NCI-H2029 (cell line): ENCODE data around the gene ARHGAP44.

Source experiments
- DNase-seq: peaks from one replicate; lab custom pipeline; 2025; lab: John Stamatoyannopoulos, UW

ARHGAP44 gene

DNA sequence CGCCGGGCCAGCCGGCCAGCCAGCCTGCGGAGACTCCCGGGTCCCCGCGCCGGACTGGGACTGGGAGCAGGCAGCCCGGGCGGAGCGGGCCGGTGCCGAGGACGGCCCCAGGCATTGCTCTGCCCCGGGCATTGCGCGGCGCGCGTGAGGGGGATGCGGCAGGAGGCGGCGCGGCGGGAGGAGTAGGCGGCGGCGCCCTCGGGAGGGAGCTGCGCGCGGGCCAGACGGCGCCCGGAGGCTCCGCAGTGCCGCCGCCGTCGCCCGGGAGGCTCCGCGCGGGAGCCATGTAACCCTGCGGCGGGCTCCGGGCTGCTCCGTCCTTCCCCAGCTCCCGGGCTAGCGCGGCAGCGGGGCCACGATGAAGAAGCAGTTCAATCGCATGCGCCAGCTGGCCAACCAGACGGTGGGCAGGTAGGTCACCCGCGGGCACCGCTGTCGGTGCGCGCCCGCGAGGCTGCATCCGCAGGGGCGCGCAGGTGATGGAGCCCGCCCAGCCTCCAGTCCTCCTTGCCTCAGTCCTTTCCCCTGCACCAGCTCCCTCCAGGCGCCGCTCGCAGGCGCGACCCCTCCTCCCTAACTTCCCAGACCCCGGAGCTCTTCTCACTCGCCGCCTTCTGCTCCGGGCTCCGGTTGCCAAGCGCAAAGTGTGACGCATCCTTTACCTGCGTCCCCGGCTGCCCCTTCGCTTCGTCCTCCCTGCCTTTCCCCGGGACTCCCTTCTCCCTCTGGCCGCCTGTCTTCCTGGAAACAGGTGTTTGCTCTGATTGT is at the start of gene ARHGAP44:
ARHGAP44 (plus strand) TSS at position 18 of the 768 bp plus-strand sequence; CDS start at position 359, 341 bp downstream.
- DNase-seq, result no peak

DNA sequence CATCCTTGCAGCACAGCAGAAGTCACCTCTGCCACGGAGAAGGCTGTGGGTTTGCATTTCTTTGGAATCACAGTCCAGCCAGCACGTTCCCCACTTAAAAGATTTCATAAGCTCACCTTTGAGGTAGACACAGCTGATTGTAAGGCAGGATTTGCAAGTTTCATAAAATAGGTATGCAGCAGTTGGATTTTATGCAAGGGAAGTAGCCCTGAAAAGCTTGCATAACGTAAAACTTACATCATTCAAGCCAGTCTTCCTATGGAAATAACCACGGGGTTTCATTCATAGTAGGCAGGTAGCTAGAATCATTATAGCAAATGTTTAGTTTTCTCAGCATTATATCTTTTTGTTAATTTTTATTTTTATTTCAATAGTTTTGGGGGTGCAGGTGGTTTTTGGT is 49.8 kb upstream of the ARHGAP44 start:
- DNase-seq, result no peak

GRCh38 chr17:12743046-12743445 is 46.3 kb upstream of the ARHGAP44 start:
- no peak for DNase-seq

- no peak for DNase-seq
Observed at GRCh38 chr17:12744298-12744697, 45.0 kb upstream of the ARHGAP44 start.

DNA sequence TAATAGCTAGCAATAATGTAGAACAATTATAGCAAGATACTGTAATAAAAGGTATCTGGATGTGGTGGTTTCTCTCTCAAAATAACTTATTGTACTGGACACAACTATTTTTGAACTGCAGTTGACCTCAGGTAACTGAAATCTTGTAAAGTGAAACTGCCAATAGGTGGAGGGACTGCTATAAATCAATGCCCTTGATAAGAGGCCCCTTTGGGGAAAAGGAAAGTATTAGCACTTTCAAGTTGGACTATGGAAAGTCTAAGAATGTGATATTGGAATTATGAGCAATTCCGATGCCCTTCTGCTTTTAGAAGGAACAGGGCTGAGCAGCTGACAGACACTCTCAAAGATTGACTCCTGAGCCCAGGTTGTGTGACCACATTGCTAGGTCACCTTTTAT is 44.5 kb upstream of the ARHGAP44 start:
- DNase-seq, result no peak

DNA sequence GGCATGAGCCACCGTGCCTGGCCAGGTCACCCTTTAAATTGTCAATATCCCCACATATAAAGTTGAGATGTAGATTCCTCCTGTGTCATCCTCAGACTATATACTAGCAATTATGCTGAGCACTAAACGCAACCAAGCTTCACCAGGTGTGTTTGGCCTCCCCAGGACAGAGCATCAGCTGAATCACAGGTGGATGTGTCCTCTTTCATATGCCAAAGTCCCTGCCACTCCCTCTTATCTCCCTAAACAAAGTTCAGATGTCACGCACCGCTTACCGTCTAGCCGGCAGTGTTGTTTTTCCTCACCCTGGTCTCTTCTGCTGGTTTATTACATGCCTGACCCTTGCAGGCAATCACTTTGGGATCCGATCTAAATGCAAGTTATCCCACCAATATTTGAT is 43.8 kb upstream of the ARHGAP44 start:
- DNase-seq, result no peak

DNA sequence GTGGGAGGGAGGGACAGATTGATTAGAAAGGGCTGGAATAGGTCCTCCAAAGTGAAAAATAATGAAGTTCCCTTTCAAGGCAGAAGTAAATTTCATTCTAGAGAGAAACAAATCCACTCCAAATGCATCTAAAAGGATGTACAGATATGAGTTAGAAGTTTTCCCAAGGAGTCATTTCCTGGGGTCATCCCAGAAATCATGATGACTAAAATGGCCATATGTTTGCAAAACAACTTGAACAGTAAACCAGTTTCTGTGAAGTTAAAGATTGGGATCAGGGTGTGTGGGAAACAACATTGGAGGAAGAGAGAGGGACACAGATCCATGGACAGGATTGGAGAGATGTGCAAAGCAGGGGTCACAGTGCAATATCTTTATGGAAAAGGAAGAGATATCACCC is 32.5 kb upstream of the ARHGAP44 start:
- DNase-seq, result no peak

DNA sequence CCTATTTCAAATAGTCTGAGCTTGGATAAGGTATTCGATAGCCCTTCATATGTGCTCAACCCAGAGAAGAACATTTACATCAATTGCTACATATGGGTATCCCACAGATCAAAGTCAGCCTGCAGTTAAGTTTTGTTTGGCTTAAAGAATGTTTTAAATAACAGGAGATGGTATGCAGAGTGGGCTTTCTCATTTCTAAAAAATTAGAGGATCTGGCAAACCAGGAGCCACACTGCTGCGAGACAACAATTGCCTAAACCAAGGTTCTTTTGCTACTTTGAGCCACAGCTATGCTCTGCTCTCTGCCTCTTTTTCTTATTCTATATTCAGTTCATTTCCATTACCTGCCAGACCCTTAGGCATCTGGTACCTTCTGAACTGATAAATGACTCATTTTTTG is 30.2 kb upstream of the ARHGAP44 start:
- DNase-seq, result no peak

- DNase-seq, result no peak
Observed at GRCh38 chr17:12765548-12765947, 23.8 kb upstream of the ARHGAP44 start.

DNA sequence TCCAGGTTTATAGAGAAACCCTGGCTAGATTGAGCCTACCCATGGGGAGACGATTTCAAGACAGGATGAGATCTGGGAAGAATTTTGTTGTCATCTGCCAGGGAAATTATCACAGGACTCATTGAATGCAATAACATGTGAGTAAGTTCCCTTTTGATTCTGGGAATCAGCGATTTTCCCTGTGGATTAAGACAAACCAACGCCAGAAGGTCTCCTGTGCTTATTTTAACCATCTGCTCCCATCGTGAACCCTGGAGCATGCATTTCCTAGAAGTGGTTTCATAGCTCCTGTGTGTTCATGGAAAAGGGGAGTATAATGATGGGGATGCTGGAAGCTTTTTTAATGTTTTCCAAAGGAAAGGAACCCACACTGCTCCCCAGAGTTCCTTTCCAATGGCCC is 21.0 kb upstream of the ARHGAP44 start:
- DNase-seq, result no peak

DNA sequence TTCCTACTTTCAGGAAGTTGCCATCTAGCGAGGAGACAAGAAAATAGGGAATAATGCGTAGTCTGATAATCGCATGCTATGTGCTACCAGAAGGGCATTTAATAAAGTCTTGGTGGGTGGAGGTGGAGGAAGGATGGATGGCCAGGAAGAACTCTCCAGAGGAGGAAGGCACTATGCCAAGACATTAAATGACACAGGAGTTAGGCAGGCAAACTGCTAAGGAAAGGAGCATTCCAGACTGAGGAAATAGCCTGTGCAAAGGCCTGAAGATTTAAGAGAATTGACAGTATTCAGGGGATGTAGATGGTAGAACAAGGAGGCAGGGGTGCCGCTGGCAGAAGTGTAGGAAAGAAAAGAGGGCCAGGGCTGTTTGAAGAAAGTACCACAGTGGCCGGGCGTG is 19.3 kb upstream of the ARHGAP44 start:
- DNase-seq, result no peak

GRCh38 chr17:12773153-12773552 is 16.1 kb upstream of the ARHGAP44 start:
- DNase-seq, result no peak

DNA sequence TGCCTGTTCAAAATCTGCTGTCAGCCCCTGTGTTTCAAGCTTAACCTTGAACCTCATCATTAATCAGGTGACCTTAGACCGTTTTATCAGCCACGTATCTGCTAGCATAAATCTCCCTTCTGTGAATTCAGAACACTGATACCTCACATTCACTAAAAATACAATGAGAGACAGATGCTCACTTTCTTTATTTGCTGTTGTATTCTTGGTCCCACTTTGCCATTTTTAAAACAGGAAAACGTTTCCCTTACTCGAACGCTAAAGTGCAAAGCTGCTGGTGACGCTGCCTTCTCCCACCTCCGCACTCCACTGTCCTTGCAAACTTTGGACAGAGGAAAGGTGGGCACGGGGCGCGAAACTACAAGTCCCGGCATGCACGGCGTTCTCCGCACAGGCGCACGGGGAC is 220 bp upstream of the ARHGAP44 start:
- no peak for DNase-seq

- DNase-seq, result no peak
Observed at GRCh38 chr17:12790249-12791106, 1.2 kb downstream of the ARHGAP44 start.

- no peak for DNase-seq
Observed at GRCh38 chr17:12794919-12795532, 5.7 kb downstream of the ARHGAP44 start.

- DNase-seq, result no peak
Observed at GRCh38 chr17:12800855-12801365, 11.6 kb downstream of the ARHGAP44 start.

- no peak for DNase-seq
Observed at GRCh38 chr17:12806630-12807029, 17.3 kb downstream of the ARHGAP44 start.

DNA sequence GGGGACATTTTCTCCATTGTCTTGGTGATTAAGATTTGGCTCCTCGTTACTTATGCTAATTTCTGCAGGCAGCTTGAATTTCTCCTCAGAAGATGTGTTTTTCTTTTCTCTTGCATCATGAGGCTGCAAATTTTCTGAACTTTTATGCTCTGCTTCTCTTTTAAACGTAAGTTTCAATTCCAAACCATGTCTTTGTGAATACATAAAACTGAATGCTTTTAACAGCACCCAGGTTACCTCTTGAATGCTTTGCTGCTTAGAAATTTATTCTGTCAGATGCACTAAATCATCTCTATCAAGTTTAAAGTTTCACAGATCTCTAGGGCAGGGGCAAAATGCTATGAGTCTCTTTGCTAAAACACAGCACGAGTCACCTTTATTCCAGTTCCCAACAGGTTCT is 19.4 kb downstream of the ARHGAP44 start:
- DNase-seq, result no peak

- no peak for DNase-seq
Observed at GRCh38 chr17:12812877-12813276, 23.6 kb downstream of the ARHGAP44 start.

GRCh38 chr17:12813664-12814063 is 24.4 kb downstream of the ARHGAP44 start:
- DNase-seq, result no peak

DNA sequence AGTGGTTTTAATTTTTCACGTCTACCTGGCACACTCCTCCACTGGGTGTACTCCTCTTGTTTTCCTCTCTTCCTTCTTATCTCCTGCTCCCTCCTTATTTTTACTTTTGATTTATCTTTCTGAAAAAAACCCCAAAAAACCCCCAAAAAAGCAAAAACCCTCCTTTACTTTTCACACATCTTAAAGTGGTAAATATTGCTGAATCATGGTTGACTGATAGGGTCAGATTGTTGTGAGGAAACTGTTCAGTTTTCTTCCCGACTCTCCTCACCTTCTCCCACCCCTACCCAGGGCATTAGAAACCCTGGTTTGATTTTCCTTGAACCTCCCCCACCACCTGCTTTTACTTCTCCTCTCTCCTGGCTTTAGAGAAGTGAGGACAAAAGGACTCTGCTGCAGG is 25.4 kb downstream of the ARHGAP44 start:
- DNase-seq, result no peak

DNA sequence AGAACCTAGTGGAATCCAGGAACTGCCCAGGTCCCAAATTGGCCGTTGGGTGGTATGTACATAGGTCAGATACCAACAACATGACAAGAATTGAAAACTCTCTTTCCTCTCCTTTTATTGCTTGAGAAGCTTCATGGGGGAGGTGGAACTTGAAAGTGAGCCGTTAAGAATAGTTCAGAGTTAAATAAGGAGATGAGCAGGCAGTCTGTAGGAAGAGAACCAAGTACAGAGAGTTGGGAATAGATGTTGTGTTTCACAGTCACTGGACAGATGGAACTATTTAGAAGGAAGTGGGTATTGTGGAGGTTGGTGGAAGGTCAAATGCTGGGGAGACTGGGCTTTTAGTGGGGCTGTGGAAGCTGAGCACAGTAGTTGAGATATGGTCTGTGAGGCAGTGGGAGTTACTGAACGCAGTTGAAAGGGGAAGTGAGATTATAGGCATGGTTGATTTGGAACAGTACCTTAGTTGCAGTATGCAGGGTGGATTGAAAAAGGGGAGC is 26.4 kb downstream of the ARHGAP44 start:
- no peak for DNase-seq
